GM23338 (cell line): ENCODE results near the gene CPNE5.

Source experiments
- CTCF ChIP-seq, 2 experiments: fragments of 200-600 bp in 1 of 2; sonication (generic) in 1 of 2; conservative IDR thresholded peaks; 2 replicates each; pipeline versions ENCODE4 v1.5.1 to v1.6.1; 2016 to 2017; ENCODE audit warnings: antibody characterized with exemption in 2 of 2, low read depth in 2 of 2, mild to moderate bottlenecking in 2 of 2, moderate library complexity in 1 of 2
- EZH2 ChIP-seq: fragments of 200-600 bp; sonication (generic); IDR thresholded peaks from one replicate; pipeline ENCODE4 v1.8.0; 2017; ENCODE audit warnings: antibody characterized with exemption, mild to moderate bottlenecking, low read depth; ENCODE audit not compliant: unreplicated experiment
- EZH2phosphoT487 ChIP-seq: fragments of 200-600 bp; sonication (generic); IDR thresholded peaks from one replicate; pipeline ENCODE4 v1.8.1; 2018; ENCODE audit warnings: antibody characterized with exemption; ENCODE audit not compliant: unreplicated experiment
- POLR2AphosphoS5 ChIP-seq: IDR thresholded peaks from 2 replicates; pipeline ENCODE4 v1.6.1; 2016; ENCODE audit warnings: antibody characterized with exemption, low read depth
- REST ChIP-seq: IDR thresholded peaks from one replicate; pipeline ENCODE4 v1.6.1; 2018; ENCODE audit warnings: antibody characterized with exemption; ENCODE audit not compliant: unreplicated experiment

- TF ChIP-seq REST (no peak), CTCF (conservative IDR thresholded peaks at IDR 0.05; ENCODE audit: low read depth in 2 of 2) (no peak), EZH2 (no peak), EZH2phosphoT487 (no peak), POLR2AphosphoS5 (no peak)
Observed at GRCh38 chr6:36815962-36816735, 23.1 kb downstream of the CPNE5 start.
